Adrenal gland (tissue), 12 donors: Measurements from ENCODE around the gene EIF4A3. TPM values are rescaled to one million over a fixed set of nuclear protein-coding genes. Genes with fewer than 3 reads are reported as not detected.

Experiments used
- DNase-seq, 7 donors: peaks; one replicate each; pipeline ENCODE4 v3.0.0-alpha.2; 2019 to 2020
- H3K27ac ChIP-seq, 5 donors: fragments of 200-600 bp; sonication (generic) in 4 of 5; 1 replicate in 3 of 5; 2 replicates in 2 of 5; pipeline versions ENCODE4 v1.5.1 to v1.8.0; 2016 to 2020; ENCODE audit warnings: mild to moderate bottlenecking in 1 of 5
- H3K27me3 ChIP-seq: fragments of 200-600 bp; 2 replicates; pipeline ENCODE4 v1.8.0; 2021
- H3K36me3 ChIP-seq, 2 donors: fragments of 200-600 bp; replicated peaks in 1 of 2; 1 replicate in 1 of 2; 2 replicates in 1 of 2; pipeline versions ENCODE4 v1.5.1 to v1.8.0; 2018 to 2022
- H3K4me1 ChIP-seq, 2 donors: fragments of 200-600 bp; replicated peaks in 1 of 2; 1 replicate in 1 of 2; 2 replicates in 1 of 2; pipeline versions ENCODE4 v1.5.1 to v1.8.0; 2018 to 2021
- H3K4me3 ChIP-seq, 4 donors: fragments of 200-600 bp; sonication (generic) in 3 of 4; one replicate each; pipeline ENCODE4 v1.5.1; 2016 to 2018
- H3K9me3 ChIP-seq, 3 donors: fragments of 200-600 bp; sonication (generic) in 1 of 3; replicated peaks in 1 of 3; 1 replicate in 2 of 3; 2 replicates in 1 of 3; pipeline versions ENCODE4 v1.5.1 to v1.8.0; 2016 to 2021
- CTCF ChIP-seq, 6 experiments: fragments of 450-650 bp in 4 of 6; fragments of 200-600 bp in 2 of 6; sonication (generic) in 1 of 6; IDR thresholded peaks; 1 replicate in 5 of 6; 2 replicates in 1 of 6; pipeline versions ENCODE4 v1.5.1 to v1.8.0; 2016 to 2021; ENCODE audit warnings: antibody characterized with exemption in 6 of 6, mild to moderate bottlenecking in 2 of 6, moderate library complexity in 1 of 6
- POLR2A ChIP-seq, 2 donors: fragments of 450-650 bp; IDR thresholded peaks; one replicate each; pipeline ENCODE4 v1.6.1; 2017; ENCODE audit warnings: antibody characterized with exemption in 2 of 2, mild to moderate bottlenecking in 2 of 2, moderate library complexity in 1 of 2
- WGBS, 4 donors: extraction: QIAGEN DNeasy Blood & Tissue Kit in 2 of 4; methylation state at CpG; one replicate each; pipeline versions ENCODE4 v1.1.5 to v1.1.7; 2013 to 2017; 5-methylcytosine and 5-hydroxymethylcytosine counted together
- intact Hi-C, 2 donors: fragments of 100-400 bp; cut with DNase I; formaldehyde crosslinking; loops; one replicate each; pipeline versions ENCODE4 v1.14.1 to v1.15.0; 2022 to 2023
- polyA plus RNA-seq, 3 donors: library from polyadenylated mRNA; stranded (reverse); fragments of 200-250 nt in 2 of 3; fragments of 350-450 nt in 1 of 3; fragmentation: Illumina TruSeq in 1 of 3; extraction: RNeasy Lipid Tissue Mini Kit (QIAGEN cat#74804) in 1 of 3; gene quantifications; one replicate each; pipeline ENCODE4 v1.2.3, GENCODE V29; 2013 to 2014
- total RNA-seq, 9 donors: library from RNA; depleted of rRNA in 4 of 9; stranded (reverse); fragments of >200 nt in 4 of 9; fragments of 120-200 nt in 1 of 9; fragmentation: NEBNext Ultra II Directional in 1 of 9; extraction: Animal tissue kit (Norgen Biotek cat#: 25700) in 1 of 9; gene quantifications; one replicate each; pipeline versions ENCODE4 v1.1.0 to v1.2.4, GENCODE V29; 2013 to 2023
- donor health status: healthy with polysubstance abuse.
- donor health status: Bipolar disorder and iron deficiency.
- donor health status: DM: yes; HTN: yes; CAD: no.
- donor health status: DM: no; HTN: no; CAD: no.
- donor health status: DM: no; HTN: no; CAD: no.
- donor health status: DM: yes; HTN: yes; CAD: no.

EIF4A3 gene
- total and polyA plus RNA-seq, 12 donors = 31.0 to 161 (median 81.0) TPM

GRCh38 chr17:80109713-80110446, 37.0 kb downstream of the EIF4A3 start:
- H3K36me3 ChIP-seq = peaks cover 0 to 5% of the 10 kb centered on the region in 2 donors
- intact Hi-C loops = no loop called here

GRCh38 chr17:80109066-80109660, 37.8 kb downstream of the EIF4A3 start:
- no peaks in the 10 kb centered on the region for H3K9me3 ChIP-seq
- WGBS, 4 donors = 89 to 95% (median 92%) methylated on average over 12 to 13 of the region's 13 CpGs
- peaks cover 0 to 5% of the 10 kb centered on the region in 2 donors for H3K36me3 ChIP-seq
- intact Hi-C loops = no loop called here
- no peaks in the 10 kb centered on the region for H3K27me3 ChIP-seq
- peak in 2 of 7 donors; percentile 5 for DNase-seq
- H3K4me1 ChIP-seq = peaks cover 0 to 6% of the 10 kb centered on the region in 2 donors
- H3K4me3 ChIP-seq = no peak overlapping the region
- no peak for TF ChIP-seq CTCF (IDR thresholded peaks at IDR 0.05)
- no peak for TF ChIP-seq POLR2A (IDR thresholded peaks at IDR 0.05)
- H3K27ac ChIP-seq = no peak overlapping the region

More at GRCh38 chr17:80109713-80110446, 37.0 kb downstream of the EIF4A3 start:
- no peaks in the 10 kb centered on the region for H3K4me1 ChIP-seq
- no peak overlapping the region for H3K4me3 ChIP-seq
- TF ChIP-seq POLR2A (IDR thresholded peaks at IDR 0.05) = no peak
- no peak for TF ChIP-seq CTCF (IDR thresholded peaks at IDR 0.05)
- no peaks in the 10 kb centered on the region for H3K27me3 ChIP-seq
- 82 to 92% (median 90%) methylated on average over 24 to 30 of the region's 30 CpGs for whole genome bisulfite sequencing, 4 donors
- no peak overlapping the region for H3K27ac ChIP-seq
- DNase-seq = peak in 2 of 7 donors; percentile 7 to 10
- no peaks in the 10 kb centered on the region for H3K9me3 ChIP-seq

- Histone ChIP-seq H3K4me3 (no peak overlapping the region), H3K27me3 (no peaks in the 10 kb centered on the region), H3K27ac (no peak overlapping the region), H3K4me1 (peaks cover 0 to 8% of the 10 kb centered on the region in 2 donors), H3K9me3 (no peaks in the 10 kb centered on the region), H3K36me3 (peaks cover 0 to 5% of the 10 kb centered on the region in 2 donors)
- peak in 1 of 7 donors; percentile 11 for DNase-seq
- intact Hi-C loops = no loop called here
- WGBS, 4 donors = 87 to 91% (median 90%) methylated on average over 20 to 40 of the region's 40 CpGs
- TF ChIP-seq CTCF (IDR thresholded peaks at IDR 0.05) (no peak), POLR2A (IDR thresholded peaks at IDR 0.05) (no peak)
Measured at GRCh38 chr17:80108036-80108971, 38.6 kb downstream of the EIF4A3 start.
